HG02642 (cell line): ENCODE data around the gene PARD6A.
A peak's percentile ranks its signal among the peaks of the same experiment; 100 is the strongest.

Experiments used
- ATAC-seq: cut with Tn5 transposase; IDR thresholded peaks from one replicate; pipeline ENCODE4 v1.9.1; 2021; ENCODE audit warnings: mild to moderate bottlenecking; ENCODE audit not compliant: unreplicated experiment, poor library complexity

PARD6A gene

GRCh38 chr16:67653128-67653788, 7.5 kb upstream of the PARD6A start:
- ATAC-seq: no peak

GRCh38 chr16:67653789-67654402, 6.9 kb upstream of the PARD6A start:
- ATAC-seq: no peak

GRCh38 chr16:67654403-67654911, 6.3 kb upstream of the PARD6A start:
- ATAC-seq: no peak

GRCh38 chr16:67655363-67655762, 5.4 kb upstream of the PARD6A start:
- ATAC-seq: no peak

GRCh38 chr16:67656344-67657016, 4.3 kb upstream of the PARD6A start:
- ATAC-seq: no peak

GRCh38 chr16:67657017-67657608, 3.6 kb upstream of the PARD6A start:
- ATAC-seq: no peak

- no peak for ATAC-seq
These were observed 2.8 kb upstream of the PARD6A start for GRCh38 chr16:67657751-67658518.

- ATAC-seq: no peak
These were observed 1.7 kb upstream of the PARD6A start for GRCh38 chr16:67658849-67659674.

GRCh38 chr16:67659675-67660563, 841 bp upstream of the PARD6A start, which contains the start of gene ACD:
TSS of gene ACD (minus strand) at chr16:67660260. CDS start at chr16:67660220, 40 bp downstream.
- ATAC-seq: peak; percentile 59

GRCh38 chr16:67661101-67661761, 471 bp downstream of the PARD6A start:
- ATAC-seq: no peak

- no peak for ATAC-seq
These were observed 1.3 kb downstream of the PARD6A start for GRCh38 chr16:67661886-67662652.

GRCh38 chr16:67662653-67663010, 1.9 kb downstream of the PARD6A start:
- no peak for ATAC-seq

GRCh38 chr16:67663151-67663876, 2.6 kb downstream of the PARD6A start:
- ATAC-seq: no peak

- ATAC-seq: no peak
These were observed 3.1 kb downstream of the PARD6A start for GRCh38 chr16:67663877-67664222.

- no peak for ATAC-seq
These were observed 3.5 kb downstream of the PARD6A start for GRCh38 chr16:67664258-67664657.

- no peak for ATAC-seq
These were observed 4.1 kb downstream of the PARD6A start for GRCh38 chr16:67664871-67665270.

GRCh38 chr16:67665598-67665997, 4.8 kb downstream of the PARD6A start:
- no peak for ATAC-seq
